ENCODE data around the gene OAT. TPM values are rescaled to one million over a fixed set of nuclear protein-coding genes. Genes with fewer than 3 reads are reported as not detected.

OAT gene
- total and polyA plus RNA-seq, 2 experiments from 2014 or later = 232 to 263 TPM

- no peak for DNase-seq
- H3K4me1 ChIP-seq (ENCODE audit: insufficient read depth) = no peaks in the 10 kb centered on the region
- no peak overlapping the region for H3K9ac ChIP-seq
- in situ Hi-C loops (cut with MboI) = loop anchor here (10.0 kb wide), 1 partner anchor 809 kb away; no protein-coding TSS in a partner anchor
- H3K4me3 ChIP-seq = no peak overlapping the region
- no peak overlapping the region for H3K27ac ChIP-seq
- H3K36me3 ChIP-seq (ENCODE audit: low read depth) = no peaks in the 10 kb centered on the region
- 36 to 38% methylated on average over 6 of the region's 6 CpGs for WGBS, 2 experiments (ENCODE audit: low coverage in 1 of 2, low lambda C conversion rate in 2 of 2, missing lambda C conversion rate in 2 of 2)
- TF ChIP-seq EZH2phosphoT487 (IDR thresholded peaks at IDR 0.05; ENCODE audit: insufficient read depth, low read depth) = no peak
- no peak for TF ChIP-seq EZH2 (IDR thresholded peaks at IDR 0.05; ENCODE audit: insufficient read depth, poor library complexity, severe bottlenecking)
- H3K27me3 ChIP-seq (replicated peaks; ENCODE audit: insufficient read depth) = peaks cover 11% of the 10 kb centered on the region
- H3K4me2 ChIP-seq (ENCODE audit: unreplicated experiment) = no peak overlapping the region
- no peaks in the 10 kb centered on the region for H3K79me2 ChIP-seq (ENCODE audit: insufficient read depth)
- no peaks in the 10 kb centered on the region for H3K9me3 ChIP-seq (ENCODE audit: low read depth)
- no peaks in the 10 kb centered on the region for H3F3A ChIP-seq (ENCODE audit: insufficient read depth)
- H3K9me2 ChIP-seq (ENCODE audit: insufficient read depth) = no peaks in the 10 kb centered on the region
- no peak overlapping the region for H2AFZ ChIP-seq
- no peaks in the 10 kb centered on the region for H4K20me1 ChIP-seq (ENCODE audit: insufficient read depth)
Measured at GRCh38 chr10:124383496-124383895, 35.2 kb downstream of the OAT start.

- no peak for TF ChIP-seq EZH2phosphoT487 (IDR thresholded peaks at IDR 0.05; ENCODE audit: insufficient read depth, low read depth)
- TF ChIP-seq EZH2 (IDR thresholded peaks at IDR 0.05; ENCODE audit: insufficient read depth, poor library complexity, severe bottlenecking) = no peak
- in situ Hi-C loops (cut with MboI) = loop anchor here (10.0 kb wide), 1 partner anchor 806 kb away; no protein-coding TSS in a partner anchor
- Histone ChIP-seq H4K20me1 (ENCODE audit: insufficient read depth) (no peaks in the 10 kb centered on the region), H3F3A (ENCODE audit: insufficient read depth) (no peaks in the 10 kb centered on the region), H3K9me2 (ENCODE audit: insufficient read depth) (no peaks in the 10 kb centered on the region), H3K4me1 (ENCODE audit: insufficient read depth) (no peaks in the 10 kb centered on the region), H3K27me3 (replicated peaks; ENCODE audit: insufficient read depth) (peaks cover 11% of the 10 kb centered on the region), H3K79me2 (ENCODE audit: insufficient read depth) (no peaks in the 10 kb centered on the region), H3K4me2 (ENCODE audit: unreplicated experiment) (no peak overlapping the region), H3K36me3 (ENCODE audit: low read depth) (no peaks in the 10 kb centered on the region), H3K27ac (no peak overlapping the region), H2AFZ (no peak overlapping the region), H3K9ac (no peak overlapping the region), H3K4me3 (no peak overlapping the region), H3K9me3 (ENCODE audit: low read depth) (no peaks in the 10 kb centered on the region)
- WGBS, 2 experiments (ENCODE audit: low coverage in 1 of 2, low lambda C conversion rate in 2 of 2, missing lambda C conversion rate in 2 of 2) = 50 to 54% methylated on average over 19 of the region's 19 CpGs
- no peak for DNase-seq
Measured at GRCh38 chr10:124381011-124381611, 37.6 kb downstream of the OAT start.

- H3K36me3 ChIP-seq (ENCODE audit: low read depth) = no peaks in the 10 kb centered on the region
- no peaks in the 10 kb centered on the region for H4K20me1 ChIP-seq (ENCODE audit: insufficient read depth)
- no peak for DNase-seq
- no peak overlapping the region for H3K4me2 ChIP-seq (ENCODE audit: unreplicated experiment)
- WGBS, 2 experiments (ENCODE audit: low coverage in 1 of 2, low lambda C conversion rate in 2 of 2, missing lambda C conversion rate in 2 of 2) = 31% methylated on average over 9 of the region's 9 CpGs
- no peaks in the 10 kb centered on the region for H3F3A ChIP-seq (ENCODE audit: insufficient read depth)
- no peaks in the 10 kb centered on the region for H3K4me1 ChIP-seq (ENCODE audit: insufficient read depth)
- no peaks in the 10 kb centered on the region for H3K9me2 ChIP-seq (ENCODE audit: insufficient read depth)
- in situ Hi-C loops (cut with MboI) = loop anchor here (10.0 kb wide), 1 partner anchor 806 kb away; no protein-coding TSS in a partner anchor
- H2AFZ ChIP-seq = no peak overlapping the region
- H3K4me3 ChIP-seq = no peak overlapping the region
- H3K79me2 ChIP-seq (ENCODE audit: insufficient read depth) = no peaks in the 10 kb centered on the region
- H3K9me3 ChIP-seq (ENCODE audit: low read depth) = no peaks in the 10 kb centered on the region
- peaks cover 11% of the 10 kb centered on the region for H3K27me3 ChIP-seq (replicated peaks; ENCODE audit: insufficient read depth)
- H3K27ac ChIP-seq = no peak overlapping the region
- no peak overlapping the region for H3K9ac ChIP-seq
- TF ChIP-seq EZH2phosphoT487 (IDR thresholded peaks at IDR 0.05; ENCODE audit: insufficient read depth, low read depth) = no peak
- no peak for TF ChIP-seq EZH2 (IDR thresholded peaks at IDR 0.05; ENCODE audit: insufficient read depth, poor library complexity, severe bottlenecking)
Measured at GRCh38 chr10:124380256-124380995, 38.3 kb downstream of the OAT start.

GRCh38 chr10:124379609-124380193, 39.0 kb downstream of the OAT start:
- no peak for DNase-seq
- Histone ChIP-seq H3K79me2 (ENCODE audit: insufficient read depth) (no peaks in the 10 kb centered on the region), H3K9me2 (ENCODE audit: insufficient read depth) (no peaks in the 10 kb centered on the region), H3K27ac (no peak overlapping the region), H3K9ac (no peak overlapping the region), H4K20me1 (ENCODE audit: insufficient read depth) (no peaks in the 10 kb centered on the region), H3K4me1 (ENCODE audit: insufficient read depth) (no peaks in the 10 kb centered on the region), H2AFZ (no peak overlapping the region), H3K36me3 (ENCODE audit: low read depth) (no peaks in the 10 kb centered on the region), H3K27me3 (replicated peaks; ENCODE audit: insufficient read depth) (peaks cover 11% of the 10 kb centered on the region), H3K4me3 (no peak overlapping the region), H3K4me2 (ENCODE audit: unreplicated experiment) (no peak overlapping the region), H3F3A (ENCODE audit: insufficient read depth) (no peaks in the 10 kb centered on the region), H3K9me3 (ENCODE audit: low read depth) (no peaks in the 10 kb centered on the region)
- TF ChIP-seq EZH2phosphoT487 (IDR thresholded peaks at IDR 0.05; ENCODE audit: insufficient read depth, low read depth) = no peak
- TF ChIP-seq EZH2 (IDR thresholded peaks at IDR 0.05; ENCODE audit: insufficient read depth, poor library complexity, severe bottlenecking) = no peak
- in situ Hi-C loops (cut with MboI) = loop anchor here (10.0 kb wide), 1 partner anchor 805 kb away; no protein-coding TSS in a partner anchor
- WGBS, 2 experiments (ENCODE audit: low coverage in 1 of 2, low lambda C conversion rate in 2 of 2, missing lambda C conversion rate in 2 of 2) = 49 to 52% methylated on average over 9 to 10 of the region's 10 CpGs

All from GM23248 (cell line).